ENCODE results near the gene CALML5. TPM values are rescaled to one million over a fixed set of nuclear protein-coding genes. Genes with fewer than 3 reads are reported as not detected.

CALML5 gene
- total RNA-seq, 4 donors from 2014 or later, result not detected

GRCh38 chr10:5491477-5491876 lies 7.9 kb downstream of the CALML5 start:
- DNase-seq, result peak in 1 of 3 donors; percentile 45

GRCh38 chr10:5490698-5491464 lies 8.5 kb downstream of the CALML5 start:
- DNase-seq, result peak in 1 of 3 donors; percentile 13
- no peaks in the 10 kb centered on the region for H3K36me3 ChIP-seq
- H3K4me1 ChIP-seq, result no peaks in the 10 kb centered on the region
- no peak overlapping the region for H3K4me3 ChIP-seq
- H3K27me3 ChIP-seq, result no peaks in the 10 kb centered on the region
- TF ChIP-seq POLR2A (IDR thresholded peaks at IDR 0.05) (no peak), CTCF (IDR thresholded peaks at IDR 0.05) (no peak)
- no peaks in the 10 kb centered on the region for H3K9me3 ChIP-seq
- no peak overlapping the region for H3K27ac ChIP-seq

More at GRCh38 chr10:5491477-5491876, 7.9 kb downstream of the CALML5 start:
- TF ChIP-seq CTCF (IDR thresholded peaks at IDR 0.05), result no peak
- TF ChIP-seq POLR2A (IDR thresholded peaks at IDR 0.05), result no peak
- no peaks in the 10 kb centered on the region for H3K27me3 ChIP-seq
- H3K9me3 ChIP-seq, result no peaks in the 10 kb centered on the region
- no peak overlapping the region for H3K27ac ChIP-seq
- no peak overlapping the region for H3K4me3 ChIP-seq
- no peaks in the 10 kb centered on the region for H3K36me3 ChIP-seq
- no peaks in the 10 kb centered on the region for H3K4me1 ChIP-seq

GRCh38 chr10:5490032-5490431 lies 9.3 kb downstream of the CALML5 start:
- Histone ChIP-seq H3K36me3 (no peaks in the 10 kb centered on the region), H3K4me1 (no peaks in the 10 kb centered on the region), H3K4me3 (no peak overlapping the region), H3K27ac (no peak overlapping the region), H3K27me3 (no peaks in the 10 kb centered on the region), H3K9me3 (no peaks in the 10 kb centered on the region)
- DNase-seq, result no peak
- TF ChIP-seq POLR2A (IDR thresholded peaks at IDR 0.05) (no peak), CTCF (IDR thresholded peaks at IDR 0.05) (no peak)

GRCh38 chr10:5488272-5489161 lies 10.9 kb downstream of the CALML5 start:
- Histone ChIP-seq H3K27ac (peak overlapping the region in 3 of 4 donors; percentile 78 to 99 (median 98)), H3K36me3 (no peaks in the 10 kb centered on the region), H3K4me3 (peak overlapping the region in 2 of 4 donors; percentile 28 to 41), H3K9me3 (no peaks in the 10 kb centered on the region), H3K27me3 (no peaks in the 10 kb centered on the region), H3K4me1 (no peaks in the 10 kb centered on the region)
- DNase-seq, result peak in 2 of 3 donors; percentile 92 to 93
- peak in 2 of 6 experiments; percentile 16 to 32 for TF ChIP-seq CTCF (IDR thresholded peaks at IDR 0.05)
- TF ChIP-seq POLR2A (IDR thresholded peaks at IDR 0.05), result peak; percentile 31 to 67

- H3K36me3 ChIP-seq, result no peaks in the 10 kb centered on the region
- H3K27me3 ChIP-seq, result no peaks in the 10 kb centered on the region
- no peaks in the 10 kb centered on the region for H3K4me1 ChIP-seq
- H3K27ac ChIP-seq, result no peak overlapping the region
- TF ChIP-seq POLR2A (IDR thresholded peaks at IDR 0.05), result no peak
- no peak for TF ChIP-seq CTCF (IDR thresholded peaks at IDR 0.05)
- no peak overlapping the region for H3K4me3 ChIP-seq
- H3K9me3 ChIP-seq, result no peaks in the 10 kb centered on the region
- peak in 1 of 3 donors; percentile 38 for DNase-seq
Observed at GRCh38 chr10:5486853-5487235, 12.5 kb downstream of the CALML5 start.

Measured in Peyer's patch (tissue), 4 donors.